Neural progenitor cell (in vitro differentiated cells): ENCODE data around the gene PPP5C. TPM values are rescaled to one million over a fixed set of nuclear protein-coding genes. Genes with fewer than 3 reads are reported as not detected.

Experiments
- small RNA-seq: library from RNA; depleted of rRNA; stranded (forward); fragments of <200 nt; gene quantifications from one replicate; pipeline ENCODE3, GENCODE V24; 2015
- total RNA-seq: library from RNA; depleted of rRNA; stranded (reverse); fragments of >200 nt; gene quantifications from 2 replicates; pipeline ENCODE4 v1.2.3, GENCODE V29; 2015; ENCODE audit warnings: low replicate concordance

PPP5C gene
- total RNA-seq, 1 donor from 2014 or later, result 63.5 TPM

Small RNA genes within 50 kb of the gene (small RNA-seq; reads per million reads assigned to genes)
- not detected for gene RNU6-924P

Other genes with a start within 250 kb of the PPP5C start
- not detected in 2 replicates for gene IGFL3, start 222.4 kb upstream of the PPP5C start, total RNA-seq
- gene IGFL2, start 198.8 kb upstream of the PPP5C start, total RNA-seq, result not detected in 2 replicates
- not detected in 2 replicates for gene IGFL1, start 117.3 kb upstream of the PPP5C start, total RNA-seq
- 6.7 and 18.0 TPM in 2 replicates for gene HIF3A, start 50.0 kb upstream of the PPP5C start, total RNA-seq
- 2.8 and 14.1 TPM in 2 replicates for gene CCDC8, start 66.5 kb downstream of the PPP5C start, total RNA-seq
- 0.58 and 0.74 TPM in 2 replicates for gene PNMA8C, start 81.8 kb downstream of the PPP5C start, total RNA-seq
- 42.5 and 43.9 TPM in 2 replicates for gene PNMA8A, start 124.5 kb downstream of the PPP5C start, total RNA-seq
- 0.09 and 3.9 TPM in 2 replicates for gene PNMA8B, start 148.8 kb downstream of the PPP5C start, total RNA-seq